ENCODE measurements around the gene REXO1. TPM values are rescaled to one million over a fixed set of nuclear protein-coding genes. Genes with fewer than 3 reads are reported as not detected.

Gene REXO1
- total and polyA plus RNA-seq, 2 donors (not counting 1 experiment from before 2014, with no cell fraction given), result 72.6 to 898 TPM

DNA sequence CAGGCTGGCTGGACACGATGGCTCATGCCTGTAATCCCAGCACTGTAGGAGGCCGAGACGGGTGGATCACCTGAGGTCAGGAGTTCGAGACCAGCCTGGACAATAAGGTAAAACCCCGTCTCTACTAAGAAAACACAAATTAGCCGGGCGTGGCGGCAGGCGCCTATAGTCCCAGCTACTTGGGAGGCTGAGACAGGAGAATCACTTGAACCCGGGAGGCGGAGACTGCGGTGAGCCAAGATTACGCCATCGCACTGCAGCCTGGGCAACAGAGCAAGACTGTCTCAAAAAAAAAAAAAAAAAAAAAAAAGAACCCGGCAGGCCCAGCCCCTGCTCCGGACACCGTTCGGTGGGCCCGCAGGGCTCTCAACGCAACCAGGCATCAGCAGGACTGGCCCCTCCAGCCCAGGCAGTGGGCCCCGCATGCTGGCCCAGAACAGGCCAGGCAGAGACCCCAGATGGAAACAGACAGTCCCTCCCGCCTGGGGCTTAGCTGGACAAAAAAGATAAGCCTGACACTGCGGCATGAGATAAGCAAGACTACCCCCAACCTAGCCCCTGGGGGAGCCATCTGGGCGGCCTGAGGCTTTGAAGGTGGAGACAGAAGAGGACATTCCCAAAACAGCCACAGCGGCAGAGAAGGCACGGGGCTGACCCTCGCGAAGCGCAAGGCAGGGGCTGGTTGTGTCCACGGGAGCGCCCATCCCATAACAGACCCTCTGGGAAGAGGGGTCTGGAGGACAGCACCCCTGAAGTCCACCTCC is 11.6 kb downstream of the REXO1 start:
- ChIA-PET CTCF (interaction anchor here (1.4 to 4.9 kb wide), 5 partner anchors 10 to 272 kb away, joined by 3 to 57 read pairs (median 5); no protein-coding TSS in a partner anchor), POLR2A (no interaction called here)
- intact Hi-C loops (cut with micrococcal nuclease), result no loop called here
- peaks cover 96% of the 10 kb centered on the region for H4K20me1 ChIP-seq (ENCODE audit: control insufficient read depth, insufficient read depth, low read length, poor library complexity, severe bottlenecking)
- H3K27me3 Mint-ChIP-seq, result no peaks in the 10 kb centered on the region
- no peak overlapping the region for H3K27ac ChIP-seq (ENCODE audit: low read length in 2 of 2)
- DNase-seq, result no peak
- H3K9me3 ChIP-seq (ENCODE audit: control extremely low read depth in 1 of 3, control insufficient read depth in 2 of 3, insufficient read depth in 1 of 3, low read length in 2 of 3), result no peaks in the 10 kb centered on the region
- peaks cover 11 to 12% of the 10 kb centered on the region in 2 donors for H3K4me1 ChIP-seq (ENCODE audit: control insufficient read depth in 2 of 2, insufficient read depth in 2 of 2, low read length in 2 of 2)
- peaks cover 0 to 7% of the 10 kb centered on the region in 2 experiments for H3K36me3 ChIP-seq (replicated peaks in 1 of 2; ENCODE audit: control extremely low read depth in 1 of 2, control insufficient read depth in 1 of 2, extremely low read depth in 1 of 2, insufficient read depth in 2 of 2, low read length in 1 of 2)
- no peak for ATAC-seq (ENCODE audit: low read depth)
- H2AFZ ChIP-seq (ENCODE audit: insufficient read depth, low read depth, low read length, poor library complexity, severe bottlenecking), result no peak overlapping the region
- H3K27me3 ChIP-seq (replicated peaks in 1 of 4; ENCODE audit: control extremely low read depth in 1 of 4, control insufficient read depth in 3 of 4, insufficient read depth in 4 of 4, low read length in 3 of 4), result no peaks in the 10 kb centered on the region
- H3K4me1 Mint-ChIP-seq, result peaks cover 33% of the 10 kb centered on the region
- no peak overlapping the region for H3K4me3 ChIP-seq (ENCODE audit: control extremely low read depth in 1 of 5, extremely low read depth in 1 of 5, insufficient read depth in 1 of 5, low read depth in 2 of 5, low read length in 4 of 5)
- H3K9me3 Mint-ChIP-seq (ENCODE audit: insufficient read depth), result no peaks in the 10 kb centered on the region
- no peak for TF ChIP-seq EZH2 (IDR thresholded peaks at IDR 0.05; ENCODE audit: borderline replicate concordance, insufficient read depth, low read depth, low read length, poor library complexity, severe bottlenecking)
- TF ChIP-seq CTCF (IDR thresholded peaks at IDR 0.05), result no peak
- no peak overlapping the region for H3K4me2 ChIP-seq (replicated peaks; ENCODE audit: low read depth, low read length, poor library complexity, severe bottlenecking)
- H3K27ac Mint-ChIP-seq, result no peak overlapping the region
- no peak overlapping the region for H3K4me3 Mint-ChIP-seq
- peaks cover 94% of the 10 kb centered on the region for H3K79me2 ChIP-seq (ENCODE audit: control insufficient read depth, insufficient read depth, low read length)
- 97% methylated on average over 29 of the region's 31 CpGs for WGBS (ENCODE audit: insufficient coverage)
- no peak overlapping the region for H3K9ac ChIP-seq (ENCODE audit: low read length)

DNA sequence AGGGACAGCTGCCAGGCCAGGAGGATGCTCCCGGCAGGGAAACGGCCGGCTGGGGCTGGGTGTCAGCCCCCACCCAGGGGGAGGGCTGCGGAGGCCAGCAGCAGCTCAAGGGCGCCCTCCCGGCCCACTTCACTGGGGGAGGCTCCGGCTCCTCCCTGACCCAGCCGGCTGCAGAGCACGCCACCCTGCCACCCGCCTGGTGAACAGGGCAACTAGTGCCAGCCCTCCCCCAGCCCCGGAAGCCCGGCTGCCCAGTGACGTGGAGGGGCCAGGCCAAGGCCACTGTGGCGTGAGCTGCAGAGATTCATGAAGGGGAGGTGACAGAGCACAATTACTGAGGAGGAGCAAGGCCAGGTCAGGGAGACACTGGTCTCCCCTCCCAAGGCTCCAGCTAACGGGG is 14.7 kb downstream of the REXO1 start:
- no peaks in the 10 kb centered on the region for H3K9me3 ChIP-seq (ENCODE audit: control extremely low read depth in 1 of 3, control insufficient read depth in 2 of 3, insufficient read depth in 1 of 3, low read length in 2 of 3)
- H3K4me3 ChIP-seq (ENCODE audit: control extremely low read depth in 1 of 5, extremely low read depth in 1 of 5, insufficient read depth in 1 of 5, low read depth in 2 of 5, low read length in 4 of 5), result no peak overlapping the region
- H3K36me3 ChIP-seq (replicated peaks in 1 of 2; ENCODE audit: control extremely low read depth in 1 of 2, control insufficient read depth in 1 of 2, extremely low read depth in 1 of 2, insufficient read depth in 2 of 2, low read length in 1 of 2), result peaks cover 0 to 20% of the 10 kb centered on the region in 2 experiments
- POLR2A ChIA-PET, result no interaction called here
- H3K4me1 ChIP-seq (ENCODE audit: control insufficient read depth in 2 of 2, insufficient read depth in 2 of 2, low read length in 2 of 2), result peaks cover 3 to 8% of the 10 kb centered on the region in 2 donors
- no peak overlapping the region for H3K27ac ChIP-seq (ENCODE audit: low read length in 2 of 2)
- no peak overlapping the region for H3K4me3 Mint-ChIP-seq
- peaks cover 8% of the 10 kb centered on the region for H3K4me1 Mint-ChIP-seq
- DNase-seq (no peak), ATAC-seq (ENCODE audit: low read depth) (no peak)
- H3K27me3 ChIP-seq (replicated peaks in 1 of 4; ENCODE audit: control extremely low read depth in 1 of 4, control insufficient read depth in 3 of 4, insufficient read depth in 4 of 4, low read length in 3 of 4), result no peaks in the 10 kb centered on the region
- H3K27ac Mint-ChIP-seq, result no peak overlapping the region
- H3K79me2 ChIP-seq (ENCODE audit: control insufficient read depth, insufficient read depth, low read length), result peaks cover 85% of the 10 kb centered on the region
- peaks cover 97% of the 10 kb centered on the region for H4K20me1 ChIP-seq (ENCODE audit: control insufficient read depth, insufficient read depth, low read length, poor library complexity, severe bottlenecking)
- TF ChIP-seq CTCF (IDR thresholded peaks at IDR 0.05), result no peak
- CTCF ChIA-PET, result interaction anchor here (1.2 kb wide), 1 partner anchor 15 kb away, joined by 3 read pairs; no protein-coding TSS in a partner anchor
- no peak overlapping the region for H3K4me2 ChIP-seq (replicated peaks; ENCODE audit: low read depth, low read length, poor library complexity, severe bottlenecking)
- H2AFZ ChIP-seq (ENCODE audit: insufficient read depth, low read depth, low read length, poor library complexity, severe bottlenecking), result no peak overlapping the region
- intact Hi-C loops (cut with micrococcal nuclease), result no loop called here
- H3K9me3 Mint-ChIP-seq (ENCODE audit: insufficient read depth), result no peaks in the 10 kb centered on the region
- WGBS (ENCODE audit: insufficient coverage), result 96% methylated on average over 14 of the region's 15 CpGs
- H3K9ac ChIP-seq (ENCODE audit: low read length), result no peak overlapping the region
- no peaks in the 10 kb centered on the region for H3K27me3 Mint-ChIP-seq
